GM18951 (cell line): ENCODE results near the gene MAG.
"Not testable (repeated sequence)": the region's sequence is repeated elsewhere in the genome, so short reads cannot be mapped to it uniquely, and the experiment has no call there.

Source experiments
- POLR2A ChIP-seq: IDR thresholded peaks from 4 replicates; pipeline ENCODE4 v1.6.1; 2011; ENCODE audit warnings: mild to moderate bottlenecking; ENCODE audit not compliant: insufficient read length, insufficient read depth; ENCODE audit errors: extremely low read depth
- in situ Hi-C: fragments of 300-500 bp; cut with MboI; formaldehyde crosslinking; loops from one replicate; pipeline ENCODE4 v1.12.0; 2022; ENCODE audit warnings: low sequenced_read_pairs, mixed read lengths, inconsistent platforms; ENCODE audit not compliant: unreplicated experiment

MAG gene

DNA sequence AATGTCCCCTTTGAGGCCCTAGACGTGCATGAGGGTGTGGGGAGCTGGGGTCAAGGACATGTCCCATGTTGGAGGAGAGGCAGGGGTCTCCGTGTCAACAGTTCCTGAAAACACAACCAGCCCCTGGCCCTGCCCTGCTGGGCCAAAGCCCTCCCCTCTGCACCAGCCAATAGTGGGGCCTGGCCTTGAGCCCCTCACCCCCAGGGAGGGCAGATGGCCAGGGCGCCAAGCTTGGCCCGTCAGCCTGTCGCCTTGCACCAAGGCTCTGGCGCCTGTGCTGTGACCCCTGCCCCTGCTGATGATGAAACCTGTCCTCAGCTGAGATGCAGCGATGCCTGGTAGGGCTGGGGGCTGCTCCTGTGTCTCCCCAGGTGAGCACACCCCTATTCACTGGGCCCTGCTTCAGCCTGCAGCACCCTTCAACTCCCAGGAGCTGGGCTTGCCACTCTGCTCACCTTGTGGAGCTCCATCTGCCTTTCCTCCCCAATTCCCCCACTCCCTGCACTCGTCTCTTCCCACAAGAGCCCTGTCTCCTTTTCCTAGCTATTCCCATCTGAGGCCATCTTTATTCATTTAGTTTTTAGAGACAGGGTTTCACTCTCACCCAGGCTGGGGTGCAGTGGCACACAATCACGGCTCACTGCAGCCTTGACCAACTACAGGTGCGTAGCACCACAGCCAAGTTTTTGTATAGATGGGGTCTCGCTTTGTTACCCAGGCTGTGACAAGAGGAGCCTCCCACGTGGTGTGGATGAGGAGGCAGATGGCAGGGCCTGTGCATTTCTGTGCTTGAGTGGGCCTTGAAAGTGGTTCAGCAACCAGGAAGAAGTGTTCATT lies 11.8 kb upstream of the MAG start:
- no peak for TF ChIP-seq POLR2A
- in situ Hi-C loops, result no loop called here

DNA sequence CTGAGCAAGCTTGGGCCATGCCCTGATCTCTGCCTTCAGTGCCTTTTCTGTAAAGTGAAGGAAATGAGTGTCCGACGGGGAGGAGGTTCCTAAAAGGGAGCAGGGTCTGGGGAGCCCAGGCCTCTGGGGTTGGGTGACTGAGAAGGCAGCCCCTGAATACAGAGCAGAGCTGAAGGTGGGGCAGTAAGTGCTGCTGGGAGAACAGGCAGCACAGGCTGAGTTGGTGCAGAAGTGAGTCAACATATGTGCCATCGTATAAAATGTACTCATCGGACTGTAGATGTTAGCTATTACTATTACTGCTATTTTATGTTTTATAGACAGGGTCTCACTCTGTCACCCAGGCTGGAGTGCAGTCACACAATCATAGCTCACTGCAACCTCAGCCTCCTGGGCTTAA lies 10.7 kb upstream of the MAG start:
- TF ChIP-seq POLR2A, result no peak
- in situ Hi-C loops, result no loop called here

DNA sequence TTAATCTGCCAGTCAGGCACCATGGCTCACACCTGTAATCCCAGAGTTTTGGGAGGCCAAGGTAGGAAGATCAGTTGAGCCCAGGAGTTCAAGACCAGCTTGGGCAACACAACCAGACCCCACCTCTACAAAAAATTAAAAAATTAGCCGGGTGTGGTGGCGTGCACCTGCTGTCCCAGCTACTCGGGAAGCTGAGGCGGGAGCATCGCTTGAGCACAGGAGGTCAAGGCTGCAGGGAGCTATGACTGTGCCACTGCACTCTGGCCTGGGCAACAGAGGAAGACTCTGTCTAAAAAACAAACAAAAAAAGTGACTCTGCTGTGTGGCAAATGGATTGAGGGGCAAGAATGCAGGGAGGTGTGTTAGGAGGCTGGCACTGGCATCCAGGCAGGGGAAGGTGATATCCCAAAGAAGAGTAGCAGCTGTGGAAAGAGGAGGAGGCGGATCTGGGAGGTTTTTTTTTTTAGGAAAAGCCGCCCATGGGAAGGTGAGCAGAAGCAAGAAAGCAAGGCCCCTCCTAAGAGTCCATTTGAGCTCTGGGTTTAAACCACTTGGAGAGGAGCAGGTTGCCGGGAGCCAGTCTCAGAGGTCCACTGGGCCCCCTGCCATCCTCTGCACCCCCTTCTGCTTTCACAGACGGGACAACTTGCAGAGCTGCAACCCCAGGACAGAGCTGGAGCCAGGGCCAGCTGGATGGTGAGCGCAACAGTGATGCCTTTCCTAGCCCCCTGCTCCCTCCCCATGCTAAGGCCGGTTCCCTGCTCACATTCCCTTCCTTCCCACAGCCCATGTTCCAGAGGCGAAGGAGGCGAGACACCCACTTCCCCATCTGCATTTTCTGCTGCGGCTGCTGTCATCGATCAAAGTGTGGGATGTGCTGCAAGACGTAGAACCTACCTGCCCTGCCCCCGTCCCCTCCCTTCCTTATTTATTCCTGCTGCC lies 7.5 kb upstream of the MAG start:
- TF ChIP-seq POLR2A, result no peak
- in situ Hi-C loops, result no loop called here

DNA sequence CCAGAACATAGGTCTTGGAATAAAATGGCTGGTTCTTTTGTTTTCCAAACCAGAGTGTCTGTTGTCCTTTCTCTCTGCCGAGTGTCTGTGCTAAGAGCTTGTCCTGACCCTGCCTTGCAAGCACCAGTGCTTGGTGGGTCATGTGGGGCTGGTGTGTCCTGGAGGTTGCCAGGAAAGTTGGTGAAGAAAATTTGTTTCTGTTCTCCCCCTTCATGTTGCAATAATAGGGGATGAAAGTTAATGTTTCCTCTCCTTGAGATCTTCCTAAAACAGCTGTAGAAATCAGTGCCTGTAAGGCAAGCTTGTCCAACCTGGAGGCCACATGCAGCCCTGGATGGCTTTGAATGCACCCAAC lies 6.9 kb upstream of the MAG start:
- in situ Hi-C loops, result no loop called here
- no peak for TF ChIP-seq POLR2A

DNA sequence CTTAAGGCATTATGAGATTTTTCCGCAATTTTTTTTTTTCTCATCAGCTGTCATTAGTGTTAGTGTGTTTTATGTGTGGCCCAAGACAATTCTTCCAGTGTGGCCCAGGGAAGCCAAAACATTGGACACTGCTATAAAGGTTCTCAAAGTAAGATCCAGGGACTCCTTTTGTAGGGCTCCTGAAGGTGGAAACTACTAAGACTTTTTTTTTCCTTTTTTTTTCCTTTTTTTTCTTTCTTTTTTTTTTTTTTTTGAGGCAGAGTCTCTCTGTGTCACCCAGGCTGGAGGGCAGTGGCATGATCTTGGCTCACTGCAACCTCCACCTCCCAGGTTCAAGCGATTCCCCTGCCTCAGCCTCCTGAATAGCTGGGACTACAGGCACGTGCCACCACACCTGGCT lies 6.5 kb upstream of the MAG start:
- in situ Hi-C loops, result not testable (repeated sequence)

DNA sequence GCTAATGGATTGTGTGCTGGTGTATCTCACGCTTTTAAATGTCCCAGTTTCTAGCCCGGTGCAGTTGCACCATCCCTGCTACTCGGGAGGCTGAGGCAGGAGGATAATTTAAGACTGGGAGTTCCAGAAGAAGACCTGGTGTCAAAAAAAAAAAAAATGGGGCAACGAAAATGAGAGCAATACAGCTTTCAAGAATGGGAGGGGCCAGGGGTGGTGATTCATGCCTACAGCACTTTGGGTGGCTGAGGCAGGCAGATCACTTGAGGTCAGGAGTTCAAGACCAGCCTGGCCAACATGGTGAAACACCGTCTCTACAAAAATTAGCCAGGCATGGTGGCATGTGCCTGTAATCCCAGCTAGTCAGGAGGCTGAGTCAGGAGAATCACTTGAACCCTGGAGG lies 5.9 kb upstream of the MAG start:
- in situ Hi-C loops, result not testable (repeated sequence)

DNA sequence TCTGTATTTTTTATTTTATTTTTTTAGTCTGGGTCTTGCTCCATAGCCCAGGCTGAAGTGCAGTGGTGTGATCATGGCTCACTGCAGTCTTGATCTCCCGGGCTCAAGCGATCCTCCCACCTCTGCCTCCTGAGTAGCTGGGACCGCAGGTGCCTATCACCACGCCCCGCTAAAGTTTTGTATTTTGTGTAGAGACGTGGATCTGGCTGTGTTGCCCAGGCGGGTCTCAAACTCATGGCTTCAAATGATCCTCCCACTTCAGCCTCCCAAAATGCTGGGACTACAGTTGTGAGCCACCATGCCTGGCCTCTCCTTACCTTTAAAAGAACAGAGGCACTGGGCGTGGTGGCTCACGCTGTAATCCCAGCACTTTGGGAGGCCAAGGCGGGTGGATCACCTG lies 4.2 kb upstream of the MAG start:
- no peak for TF ChIP-seq POLR2A
- in situ Hi-C loops, result no loop called here

DNA sequence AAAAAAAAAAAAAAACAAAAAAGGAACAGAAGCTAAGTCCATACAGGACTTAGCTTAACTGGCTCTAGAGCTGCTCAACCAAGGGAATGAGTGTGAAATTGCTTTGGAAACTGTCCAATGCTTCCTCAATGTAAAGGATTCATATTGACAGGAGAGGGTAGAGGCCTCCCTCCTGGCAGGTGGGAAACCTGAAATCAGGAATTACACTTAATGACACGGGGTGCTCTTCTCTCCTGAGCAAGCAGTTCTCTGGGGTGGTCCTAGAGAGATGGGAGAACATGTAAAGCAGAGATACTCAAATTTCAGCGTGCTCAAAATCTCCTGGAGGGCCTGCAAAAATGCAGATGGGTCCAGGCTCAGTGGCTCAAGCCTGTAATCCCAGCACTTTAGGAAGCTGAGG lies 3.6 kb upstream of the MAG start:
- in situ Hi-C loops, result no loop called here
- TF ChIP-seq POLR2A, result no peak

DNA sequence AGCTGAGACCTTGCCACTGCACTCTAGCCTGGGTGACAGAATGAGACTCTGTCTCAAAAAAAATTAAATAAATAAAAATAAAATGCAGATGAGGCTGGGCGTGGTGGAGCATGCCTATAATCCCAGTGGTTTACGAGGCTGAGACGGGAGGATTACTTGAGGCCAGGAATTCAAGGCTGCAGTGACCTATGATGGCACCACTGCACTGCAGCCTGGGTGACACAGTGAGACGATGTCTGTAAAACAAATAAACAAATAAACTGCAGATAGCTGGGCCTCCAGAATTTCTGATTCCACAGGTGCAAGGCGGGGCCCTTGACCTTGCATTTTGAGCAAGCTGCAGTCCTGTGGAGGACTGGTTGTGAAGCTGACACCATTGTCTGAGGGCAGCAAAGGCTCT lies 3.1 kb upstream of the MAG start:
- TF ChIP-seq POLR2A, result no peak
- in situ Hi-C loops, result no loop called here

DNA sequence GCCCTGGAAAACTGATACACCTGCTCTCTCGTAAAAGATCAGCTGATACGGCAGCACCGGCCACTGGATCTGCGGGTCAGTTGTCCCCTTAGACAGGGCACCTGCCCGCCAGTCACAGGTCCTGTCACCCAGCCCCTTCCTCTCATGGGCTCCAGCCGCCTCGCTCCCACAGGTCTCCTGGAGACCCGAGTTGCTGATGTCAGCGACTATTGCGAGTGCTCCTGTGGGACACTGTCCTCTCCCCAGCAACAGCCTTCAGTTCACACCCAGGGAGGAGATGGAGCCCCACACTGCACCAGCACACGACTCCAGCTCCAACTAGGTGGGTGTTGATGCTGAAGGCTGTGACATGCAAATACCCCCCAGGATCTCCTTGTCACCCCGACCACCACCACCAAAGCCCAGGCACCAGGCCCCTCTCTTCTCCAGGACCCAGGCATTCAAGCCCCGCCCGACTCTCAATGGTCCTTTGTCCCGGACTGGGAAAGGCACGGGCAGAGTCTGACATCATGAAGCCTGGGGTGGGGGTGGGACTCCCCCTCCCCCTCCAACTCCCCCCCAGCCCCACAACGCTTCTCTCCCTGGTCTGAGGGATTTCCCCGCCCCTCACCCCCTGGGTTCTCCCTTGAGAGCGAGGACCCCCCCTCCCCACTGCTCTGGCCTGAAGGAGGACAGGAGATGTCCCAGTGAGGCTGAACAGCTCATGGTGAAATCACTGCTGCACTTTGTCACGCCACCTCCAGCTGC lies 1.4 kb upstream of the MAG start:
- in situ Hi-C loops, result no loop called here
- no peak for TF ChIP-seq POLR2A

DNA sequence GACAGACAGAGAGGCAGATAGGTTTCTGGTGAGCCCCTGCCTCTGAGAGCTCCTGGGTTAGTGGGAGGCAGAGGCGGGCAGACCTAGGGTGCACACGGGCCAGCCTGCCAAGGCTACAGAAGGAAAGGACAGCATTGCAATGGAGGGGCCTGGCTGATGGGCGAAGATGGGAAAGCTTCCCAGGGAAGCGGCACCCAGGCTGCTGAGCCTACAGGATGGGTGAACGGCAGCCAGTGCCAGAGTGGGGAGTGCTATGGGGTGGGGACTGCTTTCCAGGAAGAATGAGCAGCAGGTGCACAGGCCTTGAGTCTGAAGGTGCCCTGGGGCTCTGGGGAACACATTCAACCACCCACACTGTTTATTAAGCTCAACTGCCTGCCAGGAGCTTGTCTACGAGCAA lies 702 bp upstream of the MAG start:
- in situ Hi-C loops, result no loop called here

DNA sequence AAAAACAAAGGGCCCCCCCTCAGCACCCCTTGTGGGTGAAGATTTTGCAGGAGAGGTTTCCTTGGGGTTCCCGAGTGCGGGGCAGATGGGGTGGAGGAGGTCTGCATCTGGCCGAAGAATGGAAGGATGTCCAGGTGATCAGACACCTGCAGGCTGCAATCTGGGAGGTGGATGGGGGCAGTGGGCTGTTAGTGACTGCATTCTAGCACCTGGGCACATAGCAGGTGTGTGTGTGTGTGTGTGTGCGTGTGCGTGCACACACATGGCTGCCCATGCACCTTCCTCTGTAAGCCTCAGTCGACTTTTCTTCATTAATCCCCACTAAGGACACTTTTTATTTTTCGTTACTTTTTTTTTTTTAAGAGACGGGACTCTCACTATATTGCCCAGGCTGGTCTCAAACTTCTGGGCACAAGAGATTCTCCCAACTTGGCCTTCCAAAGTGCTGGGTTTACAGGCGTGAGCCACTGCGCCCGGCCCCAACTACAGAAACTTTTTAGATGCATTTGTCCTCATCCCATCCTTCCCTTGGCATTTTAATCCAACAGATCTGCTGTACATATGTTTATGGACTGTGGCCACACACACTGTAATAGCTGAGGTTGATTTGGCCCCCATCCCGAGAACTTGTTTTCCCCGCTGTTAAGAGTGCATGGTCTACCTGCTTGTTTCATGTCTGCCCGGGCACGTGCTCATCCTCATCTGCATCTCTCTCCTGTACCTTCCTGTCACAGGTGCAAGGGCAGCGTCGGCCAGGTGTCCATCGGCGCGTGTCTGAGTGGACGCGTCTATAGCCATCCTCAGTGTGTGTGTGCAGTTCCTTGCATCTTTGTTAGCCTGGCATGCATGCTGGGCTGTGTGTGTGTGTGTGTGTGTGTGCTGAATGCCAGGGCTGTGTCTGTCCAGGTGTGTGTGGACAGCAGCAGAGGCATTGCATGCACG lies 731 bp downstream of the MAG start:
- in situ Hi-C loops, result no loop called here
- no peak for TF ChIP-seq POLR2A

More for the DNA sequence above, 702 bp upstream of the MAG start:
- TF ChIP-seq POLR2A, result no peak
